GDM1 (cell line): Measurements from ENCODE around the gene CELF4.
"Not testable (repeated sequence)": the region's sequence is repeated elsewhere in the genome, so short reads cannot be mapped to it uniquely, and the experiment has no call there.

ENCODE experiments used
- DNase-seq: peaks from one replicate; lab custom pipeline; 2025; lab: John Stamatoyannopoulos, UW

Gene CELF4

DNA sequence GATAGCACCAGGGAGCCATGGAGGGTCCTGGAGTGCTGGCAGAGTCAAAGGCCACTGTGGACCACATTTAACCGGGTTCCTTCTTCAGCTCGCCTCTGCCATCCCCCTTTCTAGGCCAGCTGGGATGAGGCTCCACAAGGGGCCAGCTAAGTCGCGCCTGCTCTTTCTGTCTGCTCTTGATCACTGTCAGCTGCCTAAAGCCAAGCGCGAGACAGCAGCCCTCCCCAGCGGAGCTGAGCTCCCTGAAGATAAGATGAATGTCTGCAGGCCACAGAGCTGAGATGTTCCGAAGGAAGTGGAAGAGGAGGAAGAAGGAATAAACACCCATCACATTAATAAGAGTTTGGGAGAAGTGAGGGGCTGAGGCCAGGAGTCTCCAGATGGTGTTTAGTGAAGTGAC lies 99.6 kb downstream of the CELF4 start:
- DNase-seq, result no peak

DNA sequence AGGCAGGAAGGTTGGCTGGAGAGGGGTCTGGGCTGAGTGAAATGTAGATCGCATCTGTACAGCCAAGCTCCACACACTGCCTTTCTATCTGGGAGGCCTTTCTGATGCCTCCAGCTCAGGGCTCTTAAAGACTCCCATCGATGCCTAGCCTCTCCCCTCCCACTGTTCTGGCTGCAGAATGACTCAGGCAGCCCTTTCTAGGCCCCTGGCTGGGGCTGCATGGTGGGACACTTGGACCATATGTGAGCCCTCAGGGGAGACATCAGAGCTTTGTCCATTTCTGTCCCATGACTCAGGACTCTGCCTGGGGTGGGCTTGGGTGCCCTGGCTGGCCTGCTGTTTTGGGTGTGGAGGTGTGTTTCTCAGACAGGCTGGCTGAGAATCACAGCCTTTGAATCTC lies 101.3 kb downstream of the CELF4 start:
- no peak for DNase-seq

DNA sequence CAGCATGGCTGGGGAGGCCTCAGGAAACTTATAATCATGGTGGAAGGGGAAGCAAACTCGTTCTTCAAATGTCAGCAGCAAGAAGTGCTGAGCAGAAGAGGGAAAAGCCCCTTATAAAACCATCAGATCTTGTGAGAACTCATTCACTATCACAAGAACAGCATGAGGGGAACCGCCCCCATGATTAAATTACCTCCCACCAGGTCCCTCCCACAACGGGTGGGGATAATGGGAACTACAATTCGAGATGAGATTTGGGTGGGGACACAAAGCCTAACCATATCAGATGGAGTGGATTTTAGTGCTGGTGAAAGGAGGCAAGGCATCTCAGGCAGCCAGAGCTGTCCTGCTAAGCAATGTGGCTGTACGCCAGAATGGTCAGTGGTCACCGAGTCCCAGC lies 104.3 kb downstream of the CELF4 start:
- not testable (repeated sequence) for DNase-seq

DNA sequence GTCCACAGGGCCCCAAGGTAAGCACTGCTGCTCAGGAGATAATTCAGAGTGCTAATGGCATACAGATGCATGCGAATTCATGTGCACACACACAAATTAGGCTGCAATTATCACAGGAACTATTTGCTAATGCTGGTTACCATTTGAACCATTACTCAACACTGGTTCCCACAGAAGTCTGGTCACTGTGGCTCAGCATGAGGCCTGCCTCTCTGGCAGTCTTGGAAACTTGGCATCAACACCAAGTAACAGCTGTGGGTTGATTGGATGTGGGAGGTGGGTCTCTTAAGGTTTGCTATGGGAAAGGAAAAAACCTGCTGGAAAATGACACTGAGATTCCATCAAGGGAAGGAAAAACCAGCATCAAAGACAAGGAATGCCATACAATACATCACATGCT lies 105.0 kb downstream of the CELF4 start:
- no peak for DNase-seq

DNA sequence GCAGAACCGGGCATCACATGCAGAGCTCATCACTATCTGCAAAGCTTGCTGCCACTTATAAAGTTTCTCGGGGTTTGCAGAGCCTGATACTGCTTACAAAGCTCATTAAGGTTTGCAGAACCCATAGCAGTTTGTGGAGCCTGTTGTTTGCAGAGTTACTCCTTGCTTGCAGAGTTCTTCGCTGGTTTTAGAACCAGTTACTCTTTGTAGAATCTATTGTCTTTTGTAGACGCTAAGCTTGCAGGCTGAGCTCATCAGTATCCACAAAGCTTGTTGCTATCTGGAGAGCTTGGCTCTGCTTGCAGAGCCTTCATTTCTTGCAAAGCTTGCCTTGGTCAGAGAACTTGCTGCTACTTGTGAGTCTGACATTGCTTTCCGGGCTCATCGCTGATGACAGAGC lies 106.9 kb downstream of the CELF4 start:
- DNase-seq, result no peak

DNA sequence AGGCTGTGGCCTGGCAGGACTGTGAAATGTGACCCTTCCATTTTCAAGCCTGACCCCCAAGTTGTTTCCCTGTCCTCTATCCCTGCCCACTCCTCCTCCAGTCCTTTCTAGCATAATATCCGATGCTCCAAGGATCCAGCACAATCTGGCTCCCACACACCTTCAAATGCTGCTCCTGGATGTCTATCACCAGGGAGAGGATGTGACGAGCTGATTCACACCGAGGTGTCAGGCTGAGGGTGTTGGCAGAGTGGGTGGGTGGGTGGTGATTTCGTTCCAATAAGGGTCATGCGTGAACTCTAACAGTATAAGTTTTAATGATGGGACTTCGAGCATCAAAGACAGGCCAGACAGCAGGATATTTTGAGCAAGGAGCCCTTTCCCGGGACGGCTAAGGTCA lies 107.8 kb downstream of the CELF4 start:
- DNase-seq, result no peak

DNA sequence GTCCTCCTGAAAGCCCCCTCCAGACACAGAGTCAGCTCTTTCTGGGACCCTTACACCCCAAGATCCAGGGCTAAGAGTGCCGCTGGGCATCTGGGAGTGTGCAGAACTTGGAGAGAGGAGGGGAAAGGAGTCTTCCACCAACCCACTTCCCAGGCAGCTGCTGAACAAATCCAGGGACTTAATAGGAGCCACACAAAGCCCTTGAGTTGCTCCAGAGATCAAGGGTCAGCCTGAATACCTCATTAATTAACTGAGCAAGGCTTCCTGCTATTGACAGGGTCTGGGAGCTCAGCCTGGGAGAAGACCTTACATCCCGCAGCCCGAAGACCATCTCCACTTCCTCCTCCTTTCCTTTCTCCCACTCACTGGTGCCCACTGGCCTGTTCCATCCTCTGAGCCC lies 108.3 kb downstream of the CELF4 start:
- no peak for DNase-seq

DNA sequence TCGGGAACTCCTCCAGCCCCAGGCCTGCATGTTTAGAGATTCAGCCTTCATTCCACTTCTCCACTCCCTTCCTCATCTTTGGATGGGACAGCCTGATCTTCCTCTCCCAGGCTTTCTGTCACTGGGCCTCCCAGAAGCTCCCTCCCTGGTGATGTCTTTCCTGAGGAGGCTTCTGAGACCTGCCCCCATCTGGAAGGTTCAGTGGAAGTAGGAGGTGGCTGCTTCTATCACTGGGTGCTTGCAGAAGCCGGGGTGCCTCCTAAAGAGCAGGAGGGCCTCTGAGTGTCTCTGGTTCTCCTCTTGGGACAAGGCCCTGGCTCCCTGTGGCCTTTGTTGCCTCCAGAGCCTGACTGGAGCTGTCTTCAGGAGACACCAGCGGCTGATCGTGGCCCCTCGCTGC lies 108.7 kb downstream of the CELF4 start:
- DNase-seq, result no peak

DNA sequence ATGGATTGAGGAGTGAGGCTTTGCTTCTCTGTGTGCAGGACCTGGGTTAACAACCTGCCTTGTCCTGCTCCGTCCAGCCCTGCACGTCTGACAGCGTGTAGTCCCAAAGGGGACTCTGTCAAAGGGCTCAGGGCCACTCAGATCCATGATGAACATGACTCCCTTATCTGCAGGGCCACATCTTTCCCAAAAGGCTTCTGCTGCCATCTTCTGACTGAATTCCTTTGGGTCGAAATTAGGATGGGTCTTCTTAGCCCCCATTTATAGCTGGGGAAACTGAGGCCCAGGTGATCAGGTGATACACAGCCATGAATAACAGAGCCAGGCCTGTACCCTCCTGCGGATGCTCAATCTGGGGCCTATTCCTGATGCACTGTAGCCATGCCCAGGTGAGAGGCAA lies 109.2 kb downstream of the CELF4 start:
- DNase-seq, result no peak

DNA sequence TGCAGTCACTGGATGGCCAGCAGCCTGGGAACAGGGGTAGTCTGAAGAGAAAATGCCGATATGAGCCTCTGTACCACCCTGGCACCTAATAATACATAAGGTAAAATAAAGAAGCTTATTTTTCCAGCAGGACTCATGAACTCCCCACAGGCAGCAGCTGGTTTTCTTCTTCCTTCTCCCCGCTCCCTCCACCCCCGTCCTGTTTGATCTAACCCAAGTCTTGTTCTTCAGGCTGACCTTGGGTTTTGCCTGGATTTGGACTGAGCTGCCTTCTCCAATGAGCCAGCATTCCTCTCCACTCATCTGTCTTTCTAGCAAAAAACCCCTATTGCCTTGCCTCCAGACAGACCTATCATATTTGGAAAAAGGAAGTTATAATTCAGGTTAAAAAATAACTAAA lies 111.8 kb downstream of the CELF4 start:
- DNase-seq, result no peak

DNA sequence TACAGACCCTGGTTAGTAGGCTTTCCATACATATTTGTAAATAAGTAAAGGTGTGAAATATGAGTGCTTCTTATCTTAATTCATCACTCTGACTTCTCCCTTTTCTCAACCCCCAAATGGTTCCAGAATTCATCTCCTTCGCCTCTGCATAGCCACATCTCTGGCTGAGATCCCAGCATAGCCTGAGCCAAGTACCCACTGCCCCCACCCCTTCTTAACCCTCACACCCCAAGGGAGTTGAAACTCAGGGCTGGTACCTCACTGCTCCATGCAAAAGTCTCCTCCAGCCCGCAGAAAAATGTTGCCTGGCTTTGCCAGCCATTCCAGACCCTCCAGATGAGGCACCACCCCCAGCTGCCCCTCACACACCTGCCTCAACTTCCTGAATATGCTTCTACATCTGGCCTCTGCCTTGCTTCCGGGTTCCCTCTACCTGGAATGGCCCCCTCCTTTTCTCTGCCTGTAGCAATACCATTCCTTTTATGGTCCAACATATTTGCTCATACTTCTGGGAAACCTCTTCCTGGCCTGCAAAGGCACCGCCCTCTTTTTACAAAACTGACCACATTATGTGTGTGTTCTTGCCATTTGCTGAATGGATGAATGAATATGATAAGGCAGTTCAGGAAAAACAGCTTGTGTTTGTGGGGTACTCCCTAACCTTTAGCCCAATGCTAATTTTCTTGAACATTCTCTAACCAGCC lies 112.8 kb downstream of the CELF4 start:
- no peak for DNase-seq

DNA sequence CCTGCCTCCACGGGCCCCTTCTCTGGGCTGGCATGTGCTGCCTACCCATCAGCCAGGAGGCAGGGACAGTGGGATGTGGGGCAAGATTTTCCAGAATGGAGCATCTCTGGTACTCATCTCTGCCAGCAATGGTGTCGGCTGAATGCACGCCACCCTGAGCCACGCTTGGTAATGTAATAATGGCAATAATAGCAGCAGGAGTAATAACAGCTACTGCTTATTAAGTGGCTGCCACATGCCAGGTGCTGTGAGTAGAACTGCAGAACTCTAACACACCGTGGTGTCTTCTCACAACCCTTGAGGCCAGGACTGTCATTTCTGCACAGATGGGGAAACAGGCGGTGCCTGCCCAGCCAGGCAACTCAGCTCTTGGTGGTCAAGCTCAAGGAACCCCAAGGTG lies 113.6 kb downstream of the CELF4 start:
- DNase-seq, result no peak

DNA sequence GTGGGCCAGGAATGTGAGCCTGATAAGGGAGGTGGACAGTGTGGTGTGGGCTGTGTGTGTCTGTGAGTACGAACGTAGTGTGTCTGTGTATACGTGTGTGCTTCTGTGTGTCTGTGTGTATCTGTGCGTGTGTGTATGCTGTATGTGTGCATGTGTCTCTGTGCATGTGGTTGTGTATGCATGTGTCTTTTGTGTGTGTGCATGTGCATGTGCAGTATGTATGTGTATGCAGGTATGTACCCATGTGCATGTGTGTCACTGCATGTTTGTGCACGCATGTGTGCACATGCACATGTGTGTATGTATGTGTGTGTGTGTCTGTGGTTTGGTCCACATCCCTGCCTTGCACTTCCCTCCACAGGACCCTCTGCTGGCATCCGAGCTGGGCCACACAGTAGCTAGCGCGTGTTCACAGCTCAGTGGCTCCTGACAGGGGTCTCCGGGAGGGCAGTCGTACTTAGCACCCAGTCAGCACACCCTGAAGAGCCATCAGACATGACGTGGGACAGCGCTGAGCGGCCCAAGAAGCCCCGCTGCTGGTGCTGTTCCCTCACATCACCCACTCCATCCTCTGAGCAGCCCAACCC lies 114.3 kb downstream of the CELF4 start:
- DNase-seq, result no peak

DNA sequence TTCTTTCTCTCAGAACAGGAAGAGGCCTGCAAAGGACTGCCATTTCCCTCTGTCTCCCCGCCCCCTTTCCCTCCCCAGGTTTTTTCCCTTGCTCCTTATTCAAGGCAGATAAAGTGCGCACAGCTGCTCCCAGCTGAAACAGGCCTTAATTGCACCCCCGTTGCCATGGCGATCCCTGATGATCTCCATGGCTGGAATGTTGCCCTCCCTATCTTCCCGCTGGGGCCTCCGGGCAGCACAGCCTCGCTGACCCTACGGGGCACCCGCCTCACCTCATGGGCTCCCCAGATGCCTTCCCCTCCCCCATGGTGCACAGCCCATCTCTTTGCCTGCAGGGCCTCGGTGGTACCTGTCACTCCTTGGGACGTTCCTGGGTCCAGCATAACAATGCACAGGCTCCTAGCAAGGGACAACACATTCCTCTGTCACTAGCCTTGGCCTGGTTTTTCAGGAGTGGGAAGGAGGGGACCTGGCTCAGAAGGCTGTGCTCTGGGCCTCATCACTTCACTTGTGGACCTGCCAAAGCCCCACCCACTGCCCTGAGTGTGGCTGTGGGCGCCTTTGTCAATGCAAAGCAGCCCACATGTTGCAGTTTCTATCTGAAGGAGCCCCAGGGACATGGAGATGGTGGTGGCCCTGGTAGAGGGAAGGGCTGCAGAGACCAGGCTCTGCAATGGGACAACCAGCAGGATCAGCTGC lies 115.0 kb downstream of the CELF4 start:
- no peak for DNase-seq

DNA sequence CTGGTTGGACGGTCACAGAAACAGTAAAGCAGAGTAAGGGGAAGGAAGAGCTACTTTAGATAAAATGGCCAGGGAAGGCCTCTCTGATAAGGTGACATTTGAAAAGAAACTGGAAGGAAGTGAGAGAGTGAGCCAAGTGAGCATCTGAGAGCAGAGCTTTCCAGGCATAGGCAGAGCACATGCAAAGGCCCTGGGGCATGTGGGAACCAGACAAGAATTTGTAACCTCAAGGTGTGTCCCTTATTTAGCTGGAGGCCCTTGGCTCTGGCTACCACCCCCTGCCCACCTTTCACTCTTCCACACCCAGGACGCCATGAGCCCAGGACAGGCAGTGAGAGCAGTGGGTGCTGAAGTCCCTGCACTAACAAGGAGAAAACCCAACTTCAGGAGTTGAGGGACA lies 116.0 kb downstream of the CELF4 start:
- no peak for DNase-seq

DNA sequence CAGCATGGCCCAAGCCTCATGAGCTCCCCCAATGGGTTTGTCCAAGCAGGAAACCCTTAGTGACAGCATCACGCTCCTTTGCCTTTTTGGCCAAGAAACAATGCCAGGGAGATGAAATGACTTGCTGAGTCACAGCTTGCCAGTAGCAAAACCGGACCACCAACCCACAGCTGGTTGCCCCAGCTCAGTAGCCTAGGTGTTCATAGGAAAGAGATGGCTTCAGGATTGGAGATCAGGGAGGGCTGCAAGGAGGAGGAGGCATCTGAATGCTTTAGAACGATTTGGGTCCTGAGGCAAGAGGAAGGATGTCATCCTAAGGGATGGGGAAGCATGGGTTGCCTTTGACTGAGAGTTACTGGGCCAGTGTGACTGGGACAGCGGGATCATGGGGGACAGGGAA lies 116.7 kb downstream of the CELF4 start:
- no peak for DNase-seq

DNA sequence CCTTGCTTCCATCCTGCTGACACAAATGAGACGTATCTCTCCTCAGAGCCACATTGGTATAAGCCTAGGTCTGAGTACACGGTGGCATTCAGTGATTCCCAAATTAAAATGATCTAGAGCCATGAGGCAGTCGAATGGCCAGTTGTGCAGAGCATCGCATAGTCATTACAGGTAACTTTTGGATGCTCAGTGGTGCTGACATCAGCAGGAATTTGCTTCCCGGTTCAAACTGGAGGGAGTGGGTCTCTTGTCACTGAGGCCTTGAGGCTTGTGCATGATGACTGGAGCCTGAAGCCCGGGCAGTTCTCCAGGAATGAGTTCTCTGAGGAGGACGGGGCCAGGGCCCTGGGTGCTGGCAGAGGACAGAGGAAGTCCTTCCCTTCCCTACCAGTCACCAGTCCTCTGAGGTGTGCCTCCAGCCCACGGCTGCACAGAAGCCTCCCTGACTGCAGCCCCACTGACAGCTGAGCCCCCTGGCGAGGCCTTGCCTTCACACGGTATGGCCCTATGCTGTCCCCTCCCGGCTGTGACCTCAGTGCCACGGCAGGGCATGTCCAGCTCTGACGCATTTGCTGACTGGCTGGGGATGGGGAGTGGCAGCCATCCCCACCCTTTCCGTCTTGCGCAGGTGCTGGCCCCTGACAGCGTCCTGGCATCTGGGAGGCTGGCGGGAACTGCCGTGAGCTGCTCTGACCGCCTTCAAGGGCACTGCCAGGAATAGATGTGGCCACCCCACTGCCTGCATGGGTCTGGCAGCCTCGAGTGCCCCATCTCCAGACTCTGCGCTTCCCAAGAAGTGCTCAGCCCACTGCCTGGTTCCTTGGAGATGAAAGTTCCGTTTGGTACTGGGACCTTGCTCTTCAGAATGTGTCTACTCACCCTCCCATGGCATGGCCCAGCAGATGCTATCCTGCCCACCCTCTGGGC lies 117.4 kb downstream of the CELF4 start:
- no peak for DNase-seq

DNA sequence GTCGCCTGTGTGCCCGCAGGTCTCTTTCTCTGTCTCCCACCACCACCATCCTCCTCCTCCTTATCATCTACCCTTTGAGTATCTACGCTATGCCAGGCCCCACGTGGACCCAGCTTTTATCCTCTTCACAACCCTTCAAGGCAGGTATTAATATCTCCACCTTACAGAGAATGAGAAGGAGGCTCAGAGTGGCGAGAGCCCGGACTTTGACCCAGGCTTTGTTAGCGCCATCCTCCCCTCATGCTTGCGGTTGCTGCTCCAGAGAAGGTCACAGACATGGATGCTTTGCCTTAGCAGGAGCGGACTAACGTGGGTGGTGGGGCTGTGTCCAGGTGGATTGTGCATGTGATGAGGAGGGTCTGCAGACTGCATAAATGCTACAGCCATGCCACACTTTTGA lies 119.8 kb downstream of the CELF4 start:
- DNase-seq, result no peak

DNA sequence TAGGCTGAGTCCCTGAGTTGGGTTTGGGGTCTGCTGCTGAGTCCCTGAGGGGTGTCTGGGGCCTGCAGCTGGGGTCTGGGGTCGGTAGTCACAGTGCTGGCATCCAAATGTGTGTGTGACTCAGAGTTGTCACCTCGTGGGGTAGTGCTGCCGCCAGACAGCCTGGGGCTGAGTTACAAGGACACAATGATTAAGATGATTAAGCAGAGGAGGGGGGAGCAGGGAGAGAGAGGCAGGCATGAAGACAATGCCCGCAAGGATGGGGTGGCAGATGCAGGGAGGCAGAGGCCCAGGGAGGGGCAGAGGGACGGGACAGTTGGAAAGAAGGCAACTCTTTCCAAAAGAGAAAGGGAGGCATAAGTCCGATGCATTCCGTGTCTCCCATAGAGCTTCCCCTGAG lies 120.2 kb downstream of the CELF4 start:
- DNase-seq, result no peak

DNA sequence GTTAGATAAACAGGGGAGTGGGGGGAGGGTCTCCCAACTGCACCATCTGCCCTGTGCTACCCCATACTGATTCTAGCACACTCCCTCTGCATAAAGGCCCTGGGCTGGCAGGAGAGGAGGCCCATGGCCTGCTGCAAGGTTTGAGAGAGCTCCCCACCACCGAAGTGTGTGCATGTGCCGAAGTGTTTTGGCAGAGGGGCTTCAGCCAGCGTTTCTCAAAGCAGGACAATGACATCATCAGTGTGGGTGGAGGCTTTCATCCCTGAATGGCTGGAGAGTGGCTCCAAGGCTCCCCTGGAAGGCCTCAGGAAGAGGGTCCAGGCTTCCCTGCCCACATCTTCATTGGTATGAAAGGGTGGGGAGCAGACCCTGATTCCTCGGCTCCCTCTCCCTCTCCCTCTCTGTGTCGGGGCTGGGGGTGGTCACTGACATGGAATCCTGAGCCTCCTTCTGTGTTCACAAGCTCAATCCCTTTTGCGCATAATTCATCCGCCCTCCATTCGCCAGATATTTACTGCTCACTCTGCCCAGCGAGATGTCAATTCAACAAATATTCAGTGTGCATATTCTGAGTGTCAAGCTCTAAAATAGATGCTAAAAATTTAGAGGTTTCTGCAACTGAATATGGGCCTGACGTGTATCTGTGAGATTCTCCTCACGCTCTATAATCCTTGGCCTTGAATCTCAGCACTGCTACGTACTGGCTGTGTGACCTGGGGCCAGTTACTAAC lies 122.1 kb downstream of the CELF4 start:
- no peak for DNase-seq

DNA sequence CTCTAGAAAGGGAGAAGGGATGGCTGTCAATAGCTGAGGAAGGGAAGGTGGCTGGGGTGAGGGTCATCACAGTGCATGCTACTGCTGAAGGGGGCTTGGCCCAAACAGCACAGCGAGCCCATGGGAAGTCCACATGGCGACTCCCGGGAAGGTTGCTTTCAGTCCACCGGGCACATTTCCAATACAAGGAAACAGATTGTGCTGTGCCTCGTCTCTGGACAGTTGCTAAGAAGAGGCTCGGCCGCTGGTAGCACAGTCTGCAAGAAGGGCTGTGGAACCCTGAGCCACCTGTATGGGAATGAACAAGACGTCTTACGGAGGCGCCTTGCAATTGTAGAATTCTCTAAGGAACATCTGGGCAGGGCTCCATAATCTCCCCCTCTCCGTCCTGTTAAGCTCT lies 123.1 kb downstream of the CELF4 start:
- DNase-seq, result no peak

DNA sequence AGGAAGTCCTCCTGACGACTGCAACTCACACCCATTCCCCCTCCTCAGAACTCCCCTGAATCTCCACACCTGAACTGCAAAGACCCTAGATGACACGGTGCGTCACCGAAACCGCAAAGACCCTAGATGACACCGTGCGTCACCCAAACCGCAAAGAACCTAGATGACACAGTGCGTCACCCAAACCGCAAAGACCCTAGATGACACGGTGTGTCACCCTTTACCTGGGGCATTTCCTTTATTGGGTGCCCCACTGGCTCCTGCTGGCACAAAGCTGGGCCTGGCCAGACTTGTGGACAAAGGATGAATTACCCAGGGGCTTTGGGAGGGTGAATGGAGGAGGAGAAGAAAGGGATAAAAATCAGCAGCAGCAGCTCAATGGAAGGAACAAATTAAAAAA lies 123.8 kb downstream of the CELF4 start:
- no peak for DNase-seq
